ENCODE results near the gene KRT40.
"Not testable (repeated sequence)": the region's sequence is repeated elsewhere in the genome, so short reads cannot be mapped to it uniquely, and the experiment has no call there.

Gene KRT40

DNA sequence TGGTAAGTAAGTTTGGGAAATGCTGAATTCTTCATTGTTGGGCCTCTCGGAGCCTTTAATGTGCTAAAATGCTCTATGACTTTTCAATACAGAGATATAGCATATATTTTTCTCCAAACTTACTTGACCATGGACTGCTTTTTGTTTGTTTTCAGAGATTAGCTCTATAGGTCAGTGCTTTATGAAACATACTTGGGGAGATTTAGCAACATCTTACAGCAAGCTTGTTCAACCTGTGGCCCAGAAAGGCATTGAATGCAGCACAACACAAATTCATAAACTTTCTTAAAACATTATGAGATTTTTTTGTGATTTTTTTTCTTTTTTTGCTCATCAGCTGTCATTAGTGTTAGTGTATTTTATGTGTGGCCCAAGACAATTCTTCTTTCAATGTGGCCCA is 25.8 kb upstream of the KRT40 start:
- no peak for DNase-seq (ENCODE audit: low read depth)
- no peak overlapping the region for H3K4me3 ChIP-seq (ENCODE audit: low read length)
- TF ChIP-seq, protein P1, sequence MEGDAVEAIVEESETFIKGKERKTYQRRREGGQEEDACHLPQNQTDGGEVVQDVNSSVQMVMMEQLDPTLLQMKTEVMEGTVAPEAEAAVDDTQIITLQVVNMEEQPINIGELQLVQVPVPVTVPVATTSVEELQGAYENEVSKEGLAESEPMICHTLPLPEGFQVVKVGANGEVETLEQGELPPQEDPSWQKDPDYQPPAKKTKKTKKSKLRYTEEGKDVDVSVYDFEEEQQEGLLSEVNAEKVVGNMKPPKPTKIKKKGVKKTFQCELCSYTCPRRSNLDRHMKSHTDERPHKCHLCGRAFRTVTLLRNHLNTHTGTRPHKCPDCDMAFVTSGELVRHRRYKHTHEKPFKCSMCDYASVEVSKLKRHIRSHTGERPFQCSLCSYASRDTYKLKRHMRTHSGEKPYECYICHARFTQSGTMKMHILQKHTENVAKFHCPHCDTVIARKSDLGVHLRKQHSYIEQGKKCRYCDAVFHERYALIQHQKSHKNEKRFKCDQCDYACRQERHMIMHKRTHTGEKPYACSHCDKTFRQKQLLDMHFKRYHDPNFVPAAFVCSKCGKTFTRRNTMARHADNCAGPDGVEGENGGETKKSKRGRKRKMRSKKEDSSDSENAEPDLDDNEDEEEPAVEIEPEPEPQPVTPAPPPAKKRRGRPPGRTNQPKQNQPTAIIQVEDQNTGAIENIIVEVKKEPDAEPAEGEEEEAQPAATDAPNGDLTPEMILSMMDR (conservative IDR thresholded peaks at IDR 0.05; ENCODE audit: low read length): no peak

DNA sequence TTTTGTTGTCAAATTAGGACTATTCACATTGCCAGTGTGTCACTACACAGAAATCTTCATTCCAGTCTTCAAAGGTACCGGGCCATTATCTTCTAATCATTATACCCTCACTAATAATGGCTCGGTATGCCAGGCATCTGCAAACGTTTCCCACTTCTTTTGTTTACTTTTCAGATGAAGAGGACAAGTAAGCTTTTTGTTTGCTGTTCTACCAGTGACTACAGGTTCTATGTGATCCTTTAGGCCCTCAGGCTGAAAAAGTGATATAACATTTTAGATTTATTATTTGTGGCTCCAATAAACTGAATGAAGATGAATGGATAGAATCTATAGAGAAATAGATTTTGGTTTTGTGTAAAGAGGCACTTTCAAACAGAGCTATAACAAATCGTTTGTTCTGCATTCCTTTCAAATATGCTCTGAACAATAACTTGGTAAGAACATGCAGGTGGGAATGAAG is 25.2 kb upstream of the KRT40 start:
- TF ChIP-seq, protein P1 (conservative IDR thresholded peaks at IDR 0.05; ENCODE audit: low read length): no peak
- no peak for DNase-seq (ENCODE audit: low read depth)
- H3K4me3 ChIP-seq (ENCODE audit: low read length): no peak overlapping the region

DNA sequence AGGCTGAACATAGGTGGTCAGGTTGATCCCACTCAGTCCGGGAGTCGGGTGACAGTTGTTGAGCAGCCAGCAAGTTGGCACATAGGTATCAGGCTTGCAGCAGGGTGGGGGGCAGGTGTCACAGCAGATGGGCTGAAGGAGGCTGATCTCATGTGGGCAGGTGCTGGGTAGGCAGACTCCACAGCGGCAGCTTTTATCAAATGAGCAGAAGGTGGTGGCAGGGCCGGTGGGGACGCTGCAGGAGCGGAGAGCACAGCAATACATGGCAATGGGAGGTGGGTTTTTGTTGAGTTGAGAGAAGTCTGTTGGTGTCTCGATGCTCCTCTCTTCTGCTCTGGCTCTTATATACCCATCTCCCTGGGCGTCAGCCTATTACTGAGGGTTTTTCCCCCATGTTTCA is 24.7 kb upstream of the KRT40 start, which contains the start of gene KRTAP3-1:
Gene KRTAP3-1 (minus strand): TSS at position 318 of the 400 bp plus-strand sequence. CDS start 54 bp downstream, at position 264.
- TF ChIP-seq, protein P1 (conservative IDR thresholded peaks at IDR 0.05; ENCODE audit: low read length): no peak
- no peak for DNase-seq (ENCODE audit: low read depth)
- H3K4me3 ChIP-seq (ENCODE audit: low read length): no peak within 1 kb of the TSS

DNA sequence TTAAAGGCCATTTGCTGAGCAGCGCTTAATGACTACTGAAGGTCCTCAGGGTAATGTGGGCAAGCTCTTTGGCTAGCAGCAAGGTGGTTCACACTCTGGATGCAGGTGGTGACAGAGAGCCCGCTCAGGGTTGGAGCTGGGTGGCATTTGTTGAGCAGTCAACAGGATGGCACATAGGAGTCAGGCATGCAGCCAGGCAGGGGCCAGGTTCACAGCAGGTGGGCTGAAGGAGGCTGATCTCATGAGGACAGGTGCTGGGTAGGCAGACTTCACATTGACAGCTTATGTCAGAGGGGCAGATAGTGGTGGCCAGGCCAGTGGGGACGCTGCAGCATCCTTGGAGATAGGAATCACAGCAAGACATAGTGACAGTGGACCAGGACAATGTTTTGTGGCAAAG is 20.3 kb upstream of the KRT40 start:
- DNase-seq (ENCODE audit: low read depth): no peak
- TF ChIP-seq, protein P1 (conservative IDR thresholded peaks at IDR 0.05; ENCODE audit: low read length): no peak
- H3K4me3 ChIP-seq (ENCODE audit: low read length): no peak overlapping the region

DNA sequence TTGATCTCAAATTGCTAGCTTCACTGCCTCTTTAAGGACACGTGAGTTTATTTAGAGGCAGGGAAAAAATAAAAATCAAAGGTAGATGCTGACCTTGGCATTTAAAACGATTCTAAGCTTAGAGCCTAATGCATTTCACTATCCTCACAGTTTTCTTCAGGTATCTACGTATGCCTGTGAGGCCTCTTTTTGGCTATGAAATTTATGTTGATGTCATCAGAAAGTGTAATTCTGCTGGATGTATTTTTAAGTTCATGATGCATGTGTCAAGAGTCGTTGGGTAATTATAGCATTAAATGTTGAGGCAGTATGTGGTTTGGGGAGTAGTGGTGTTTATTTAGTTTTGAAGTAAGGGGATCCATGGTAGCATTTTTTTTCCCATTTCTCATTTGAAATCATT is 19.8 kb upstream of the KRT40 start:
- no peak for DNase-seq (ENCODE audit: low read depth)
- TF ChIP-seq, protein P1 (conservative IDR thresholded peaks at IDR 0.05; ENCODE audit: low read length): no peak
- H3K4me3 ChIP-seq (ENCODE audit: low read length): no peak overlapping the region

DNA sequence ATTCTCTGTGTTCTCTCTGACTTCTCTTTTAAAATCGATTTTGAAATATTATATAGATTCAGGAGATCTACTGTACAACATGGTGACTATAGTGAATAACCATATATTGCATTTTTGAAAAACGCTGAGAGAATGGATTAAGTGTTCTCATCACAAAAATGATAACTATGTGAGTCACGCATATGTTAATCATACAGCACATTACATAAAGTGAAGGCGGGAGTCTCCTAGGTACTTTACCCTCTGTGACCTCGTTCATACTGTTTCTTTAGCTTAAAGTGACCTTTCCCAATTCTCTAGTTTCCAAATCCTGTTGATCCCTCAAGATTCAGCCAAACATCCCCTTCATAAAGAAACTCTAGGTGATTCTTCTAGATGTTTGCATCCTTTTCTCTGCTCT is 18.7 kb upstream of the KRT40 start:
- no peak for DNase-seq (ENCODE audit: low read depth)
- TF ChIP-seq, protein P1 (conservative IDR thresholded peaks at IDR 0.05; ENCODE audit: low read length): no peak
- no peak overlapping the region for H3K4me3 ChIP-seq (ENCODE audit: low read length)

DNA sequence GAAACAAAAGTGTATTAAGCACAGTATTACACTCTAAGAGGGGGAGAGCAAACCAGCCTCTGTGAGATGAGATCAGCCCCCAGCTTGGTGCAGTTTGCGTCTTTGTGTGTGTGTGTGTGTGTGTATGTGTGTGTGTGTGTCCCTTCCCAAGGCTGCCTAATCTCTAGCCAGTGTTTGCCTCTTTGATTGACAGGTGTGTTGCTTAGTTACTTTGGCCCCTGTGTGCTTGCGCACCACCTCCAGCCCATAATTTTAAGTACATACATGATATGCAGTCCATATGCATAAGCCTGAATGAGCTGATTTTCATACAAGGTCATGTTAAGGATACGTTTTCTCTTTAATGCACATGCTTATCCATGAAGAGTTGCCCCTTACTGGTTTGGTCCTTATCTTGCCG is 17.7 kb upstream of the KRT40 start:
- TF ChIP-seq, protein P1 (conservative IDR thresholded peaks at IDR 0.05; ENCODE audit: low read length): no peak
- DNase-seq (ENCODE audit: low read depth): no peak
- no peak overlapping the region for H3K4me3 ChIP-seq (ENCODE audit: low read length)

DNA sequence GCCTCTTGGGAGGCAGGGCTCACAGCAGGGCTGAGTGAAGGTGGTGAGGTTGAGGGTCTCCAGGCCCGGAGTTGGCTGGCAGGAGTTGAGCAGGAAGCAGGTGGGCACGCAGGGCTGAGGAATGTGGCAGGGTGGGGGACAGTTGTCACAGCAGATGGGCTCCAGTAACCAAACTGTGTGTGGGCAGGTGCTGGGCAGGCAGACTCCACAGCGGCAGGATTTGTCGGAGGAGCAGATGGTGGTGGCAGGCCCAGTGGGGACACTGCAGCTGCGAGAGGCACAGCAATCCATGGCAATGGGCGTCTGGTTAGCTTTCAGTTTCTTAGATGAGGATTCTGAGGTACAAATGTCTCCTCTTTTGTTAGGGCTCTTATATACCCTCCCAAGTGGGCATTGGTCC is 15.4 kb upstream of the KRT40 start, which contains the start of gene KRTAP3-2:
Gene KRTAP3-2 (minus strand): TSS at position 344 of the 400 bp plus-strand sequence. CDS start 53 bp downstream, at position 291.
- DNase-seq (ENCODE audit: low read depth); H3K4me3 ChIP-seq (ENCODE audit: low read length): not testable (repeated sequence)

Data from AG10803 (cell line).